Activated T-helper 1 cell treated with anti-CD3 and anti-CD28 coated beads, Interleukin-2, amount 50 U/mL, for 16 hours (primary cell): ENCODE results near the gene SPOUT1.
"Not testable (repeated sequence)": the region's sequence is repeated elsewhere in the genome, so short reads cannot be mapped to it uniquely, and the experiment has no call there.

Source experiments
- DNase-seq, 2 donors: peaks; one replicate each; pipeline ENCODE4 v3.0.0-alpha.2; 2020; ENCODE audit warnings: low read depth in 1 of 2, low spot score in 1 of 2

Gene SPOUT1

DNA sequence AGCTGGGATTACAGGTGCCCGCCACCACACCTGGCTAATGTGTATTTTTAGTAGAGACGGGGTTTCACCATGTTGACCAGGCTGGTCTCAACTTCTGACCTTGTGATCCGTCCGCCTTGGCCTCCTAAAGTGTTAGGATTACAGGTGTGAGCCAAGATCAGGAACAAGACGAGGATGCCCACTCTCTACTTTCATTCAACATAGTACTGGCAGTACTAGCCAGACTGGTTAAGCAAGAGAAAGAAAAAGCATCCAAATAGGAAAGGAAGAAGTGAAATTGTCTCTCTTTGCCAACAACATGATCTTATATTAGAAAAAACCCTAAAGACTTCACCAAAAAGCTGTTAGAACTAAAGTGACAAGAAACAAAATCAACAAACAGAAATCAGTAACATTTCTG, 18.7 kb downstream of the SPOUT1 start:
- no peak for DNase-seq

DNA sequence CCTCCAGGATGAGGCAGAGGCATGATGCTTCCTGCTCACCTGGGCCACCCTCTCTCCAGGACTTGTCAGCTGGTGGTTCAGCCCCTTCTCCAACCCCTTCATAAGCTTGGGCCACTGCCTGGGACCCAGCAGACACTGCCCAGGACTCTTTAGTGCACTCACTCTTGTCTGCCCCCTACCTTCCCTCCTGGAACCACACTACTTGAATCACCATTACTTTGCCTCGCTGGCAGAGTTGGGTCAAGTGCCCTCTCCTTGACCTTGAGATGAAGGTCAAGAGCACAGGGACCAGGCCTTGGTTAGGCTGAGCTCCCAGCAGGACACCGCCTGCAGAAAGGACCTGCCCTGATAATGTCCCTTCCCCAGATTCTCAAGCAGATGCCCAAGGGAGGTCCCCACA, 19.8 kb downstream of the SPOUT1 start:
- no peak for DNase-seq

DNA sequence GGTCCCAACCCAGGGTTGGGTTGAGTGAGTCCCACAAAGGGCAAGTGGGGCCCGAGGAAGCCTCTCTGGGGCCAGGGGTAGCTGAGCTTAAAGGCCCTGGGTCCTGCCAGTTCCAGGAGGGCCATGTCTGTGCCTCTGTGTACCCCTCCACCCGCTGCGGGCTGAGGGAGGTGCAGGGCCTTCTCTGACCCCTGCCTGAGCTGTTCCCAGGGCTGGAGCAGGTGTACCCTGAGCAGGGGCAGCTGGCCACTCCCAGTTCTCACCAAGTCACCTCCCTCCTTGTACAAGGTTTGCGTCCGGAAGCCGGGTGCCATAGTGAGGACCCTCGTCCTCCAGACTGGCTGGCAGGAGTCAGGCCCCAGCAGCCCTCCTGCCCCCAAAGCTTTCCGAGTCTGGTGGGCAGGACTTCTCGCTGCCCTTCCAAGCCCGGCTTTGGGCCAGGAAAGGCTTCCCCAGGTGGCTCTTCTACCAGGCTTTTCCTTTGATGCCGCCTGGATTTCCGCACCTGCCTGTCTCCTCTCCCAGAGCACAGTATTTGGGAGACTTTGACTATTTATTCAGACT, 20.5 kb downstream of the SPOUT1 start:
- no peak for DNase-seq

DNA sequence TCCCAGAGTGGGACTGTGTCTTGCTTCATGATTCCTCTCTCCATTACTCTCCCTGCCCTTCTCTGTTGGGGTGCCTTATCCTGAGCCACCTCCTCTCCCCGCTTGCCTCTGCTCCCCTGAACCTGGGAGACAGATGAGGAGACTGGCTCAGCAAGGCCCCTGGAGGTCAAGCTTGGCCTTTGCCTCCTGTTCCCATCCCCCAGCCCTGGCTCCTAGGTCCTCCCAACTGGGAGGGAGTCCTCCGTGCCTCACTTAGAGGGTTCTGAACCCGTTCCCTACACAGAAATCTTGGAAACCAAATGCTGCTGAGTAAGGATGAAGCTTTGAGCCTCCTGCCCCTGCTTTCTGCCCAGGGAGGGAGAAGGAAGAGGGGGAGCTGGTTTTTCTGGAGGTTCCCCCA, 21.1 kb downstream of the SPOUT1 start:
- no peak for DNase-seq

DNA sequence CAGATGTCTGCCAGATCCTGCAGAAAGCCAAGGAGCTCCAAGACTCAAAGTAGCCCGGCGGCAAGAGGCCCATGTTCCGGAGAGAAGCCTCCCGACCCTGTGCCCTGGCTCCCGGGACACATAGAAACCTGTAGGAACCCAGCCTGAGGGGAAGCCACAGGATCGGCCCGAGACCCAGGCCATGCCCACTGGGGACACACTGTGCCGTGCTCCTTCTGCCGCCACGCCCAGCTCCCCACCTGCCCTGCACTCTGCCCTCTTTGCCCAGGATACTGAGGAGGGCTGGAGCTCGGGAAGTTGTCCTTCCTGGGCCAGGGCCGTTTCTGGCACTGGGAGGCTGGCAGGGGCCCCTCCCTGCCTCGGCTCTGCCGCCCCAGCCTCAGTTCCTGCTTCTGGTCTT, 21.8 kb downstream of the SPOUT1 start:
- DNase-seq = no peak

DNA sequence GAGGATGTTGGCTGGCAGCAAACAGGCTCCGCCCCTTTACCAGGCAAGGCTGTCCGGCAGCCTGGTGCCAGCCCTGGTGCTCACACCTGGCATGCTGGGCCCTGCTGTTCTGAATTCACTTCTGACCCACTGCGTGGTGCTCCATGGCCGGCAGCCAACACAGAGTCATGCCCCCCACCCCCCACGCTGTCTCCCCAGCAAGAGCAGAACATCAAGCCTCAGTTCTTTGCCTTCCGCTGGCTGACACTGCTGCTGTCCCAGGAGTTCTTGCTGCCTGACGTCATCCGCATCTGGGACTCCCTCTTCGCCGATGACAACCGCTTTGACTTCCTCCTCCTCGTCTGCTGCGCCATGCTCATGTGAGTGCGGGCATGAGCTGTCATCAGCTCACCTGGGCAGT, 23.9 kb downstream of the SPOUT1 start:
- no peak for DNase-seq

DNA sequence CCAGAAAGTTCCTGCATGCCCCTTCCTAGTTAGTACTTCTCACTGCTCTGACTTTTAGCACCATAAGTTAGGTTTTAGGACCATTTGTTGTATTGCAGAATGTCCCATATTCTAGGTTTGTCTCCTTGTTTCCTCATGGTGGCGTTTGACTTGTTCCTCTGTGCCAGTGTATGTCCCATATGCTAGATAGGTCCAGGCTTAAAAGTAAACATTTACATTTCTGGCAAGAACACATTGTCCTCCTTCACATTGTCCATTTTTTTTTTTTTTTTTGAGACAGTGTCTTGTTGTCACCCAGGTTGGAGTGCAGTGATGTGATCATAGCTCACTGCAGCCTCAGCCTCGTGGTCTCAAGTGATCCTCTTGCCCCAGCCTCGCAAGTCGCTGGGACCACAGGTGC, 27.1 kb downstream of the SPOUT1 start:
- no peak for DNase-seq

DNA sequence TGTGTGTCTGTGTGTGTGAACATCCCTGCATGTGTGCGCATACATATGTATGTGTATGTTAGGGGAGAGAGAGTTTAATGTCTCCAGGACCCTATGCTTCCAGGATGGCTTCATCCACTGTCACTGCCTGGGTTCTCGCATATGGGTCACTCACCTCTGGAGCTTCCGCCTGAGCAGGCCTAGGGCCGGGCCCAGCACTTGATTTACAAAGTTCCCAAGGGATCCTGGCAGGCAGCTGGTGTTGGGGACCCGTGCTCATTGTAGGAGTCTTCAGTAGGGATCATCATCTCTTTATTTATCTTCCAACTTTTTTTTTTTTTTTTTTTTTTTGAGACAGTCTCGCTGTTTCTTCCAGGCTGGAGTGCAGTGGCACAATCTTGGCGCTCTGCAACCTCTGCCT, 29.5 kb downstream of the SPOUT1 start:
- DNase-seq = no peak

DNA sequence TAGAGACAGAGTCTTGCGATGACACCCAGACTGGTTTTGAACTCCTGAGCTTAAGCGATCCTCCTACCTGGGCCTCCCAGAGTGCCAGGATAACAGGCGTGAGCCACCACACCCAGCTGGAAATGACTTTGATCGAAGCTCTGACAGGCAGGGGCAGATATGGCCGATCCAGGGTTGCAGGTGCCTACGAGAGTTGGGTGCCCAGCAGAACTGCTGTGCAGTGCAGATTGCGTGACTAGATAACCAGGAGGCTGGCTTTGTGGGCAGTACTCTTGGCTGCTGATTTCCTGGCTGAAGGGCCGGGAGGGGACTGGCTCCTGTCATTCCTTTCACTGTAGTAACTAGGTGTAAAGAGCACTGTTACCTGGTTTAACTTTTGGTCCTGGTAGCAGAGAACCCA, 30.7 kb downstream of the SPOUT1 start:
- no peak for DNase-seq

DNA sequence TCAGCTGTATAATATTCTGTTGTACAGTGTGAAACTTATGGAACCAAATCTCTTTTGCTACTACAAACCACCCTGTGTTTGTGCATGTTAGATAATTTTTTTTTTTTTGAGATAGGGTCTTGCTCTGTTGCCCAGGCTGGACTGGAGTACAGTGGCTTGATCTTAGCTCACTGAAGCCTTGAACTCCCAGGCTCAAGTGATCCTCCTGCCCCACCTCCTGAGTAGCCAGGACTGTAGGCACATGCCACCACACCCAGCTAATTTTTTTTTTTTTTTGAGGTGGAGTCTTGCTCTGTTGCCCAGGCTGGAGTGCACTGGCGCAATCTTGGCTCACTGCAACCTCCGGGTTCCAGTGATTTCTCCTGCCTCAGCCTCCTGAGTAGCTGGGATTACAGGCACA, 34.6 kb downstream of the SPOUT1 start:
- DNase-seq = not testable (repeated sequence)

DNA sequence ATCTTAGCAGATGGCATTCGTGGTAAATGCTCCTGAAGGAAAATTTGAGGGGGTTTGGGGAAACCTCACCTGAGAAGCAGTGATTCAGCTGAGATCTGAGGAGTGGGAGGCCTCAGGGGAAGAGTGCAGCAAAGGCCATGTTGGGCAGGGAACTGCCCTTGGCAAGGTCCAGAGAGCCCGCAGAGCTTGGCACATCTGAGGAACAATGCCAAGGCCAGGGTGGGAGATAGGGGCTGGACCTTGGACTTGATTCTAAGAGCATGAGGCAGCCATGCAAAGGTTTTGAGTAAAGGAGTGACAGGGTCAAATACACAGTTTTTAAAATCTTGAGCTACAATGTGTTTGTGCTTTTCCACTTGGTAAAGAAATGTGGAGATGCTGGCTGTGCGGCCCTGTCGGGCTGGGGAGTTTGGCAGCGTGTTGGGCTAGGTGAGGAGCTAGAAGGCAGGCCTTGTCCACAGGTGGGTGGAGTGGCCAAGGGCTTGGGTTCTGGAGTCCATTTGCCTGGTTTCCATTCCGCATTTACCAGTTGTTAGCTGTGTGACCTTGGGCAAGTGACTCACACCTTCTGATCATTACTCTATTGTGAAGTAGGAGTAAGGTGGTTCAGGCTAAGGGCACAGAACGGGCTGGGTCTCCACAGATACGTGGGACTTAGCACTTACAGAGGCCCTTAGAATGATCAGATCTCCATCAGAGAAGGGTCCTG, 36.5 kb downstream of the SPOUT1 start:
- DNase-seq = no peak

DNA sequence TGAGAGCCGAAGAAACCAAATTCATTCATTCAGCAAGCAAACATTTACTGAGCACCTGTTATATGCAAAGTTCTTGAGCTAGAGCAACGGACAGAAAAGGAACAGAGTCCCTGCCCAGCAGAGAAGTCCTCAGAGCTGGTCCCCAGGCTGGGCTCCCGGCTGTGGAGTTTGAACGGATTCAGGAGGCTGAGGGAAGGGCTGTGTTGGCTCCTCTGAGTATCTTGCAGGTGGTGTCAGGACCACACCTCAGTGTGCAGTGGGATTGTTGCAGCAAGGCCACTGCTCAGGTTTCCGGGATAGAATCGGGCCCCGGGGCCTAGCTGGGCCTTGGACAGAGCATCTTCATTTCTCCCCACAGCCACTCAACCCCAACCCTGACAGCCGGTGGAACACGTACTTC, 37.5 kb downstream of the SPOUT1 start:
- no peak for DNase-seq

DNA sequence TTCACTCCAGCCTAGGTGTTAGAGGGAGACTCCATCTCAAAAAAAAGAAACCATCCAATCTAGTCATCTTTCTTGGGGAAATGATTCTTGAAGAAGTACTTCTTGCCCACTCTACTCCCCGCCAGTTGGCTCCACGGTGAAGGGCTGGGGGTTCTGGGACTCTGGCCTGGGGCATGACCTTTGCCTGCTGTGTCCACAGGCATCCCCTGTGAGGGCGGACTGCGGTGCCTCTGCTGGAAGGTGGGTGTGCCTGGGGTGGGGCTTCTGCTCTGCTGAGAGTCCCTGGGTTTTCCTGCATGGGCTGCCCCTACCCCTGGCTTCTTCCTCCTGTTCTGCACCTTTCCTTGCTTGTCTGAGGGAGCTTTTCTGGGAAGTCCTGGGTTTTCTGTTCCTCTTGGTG, 39.1 kb downstream of the SPOUT1 start:
- DNase-seq = no peak

DNA sequence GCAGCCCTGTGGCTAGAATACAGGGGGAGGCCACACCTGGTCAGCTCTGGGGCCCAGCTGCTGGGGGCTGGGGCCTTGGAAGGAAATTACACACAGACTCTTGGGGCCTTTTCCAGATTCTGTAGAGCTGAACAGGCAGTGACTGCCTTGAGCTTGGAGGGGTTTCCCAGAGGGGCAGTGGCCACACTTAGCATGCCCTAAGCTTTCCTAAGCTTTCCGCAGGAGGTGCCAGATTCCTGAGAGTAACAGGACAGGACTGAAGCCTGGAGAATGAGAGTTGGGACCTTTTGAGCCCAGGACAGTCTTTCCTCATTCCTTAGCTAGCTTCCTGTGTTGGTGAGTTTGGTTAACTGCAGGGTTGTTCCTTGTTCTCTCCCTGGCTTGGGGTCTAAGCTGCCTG, 41.1 kb downstream of the SPOUT1 start:
- DNase-seq = no peak

DNA sequence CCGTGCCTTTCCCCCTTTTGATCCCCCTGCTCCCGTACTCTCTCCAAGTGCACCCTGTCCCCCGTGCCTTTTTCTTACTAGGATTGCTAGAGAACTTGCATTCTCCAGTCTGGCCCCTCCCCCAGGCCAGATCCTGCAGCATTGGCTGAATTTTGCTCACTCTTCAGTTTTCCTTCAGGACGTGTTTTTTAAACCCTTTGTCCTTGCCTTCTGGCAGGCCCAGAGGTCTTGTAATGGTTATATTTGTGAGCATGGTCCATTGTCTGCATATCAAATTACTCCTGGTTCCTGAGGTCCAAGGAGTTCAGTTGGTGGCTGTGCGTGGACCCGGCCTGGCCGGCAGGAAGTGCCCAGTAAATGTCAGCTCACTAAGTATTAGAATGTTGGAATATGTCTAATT, 41.9 kb downstream of the SPOUT1 start:
- no peak for DNase-seq

DNA sequence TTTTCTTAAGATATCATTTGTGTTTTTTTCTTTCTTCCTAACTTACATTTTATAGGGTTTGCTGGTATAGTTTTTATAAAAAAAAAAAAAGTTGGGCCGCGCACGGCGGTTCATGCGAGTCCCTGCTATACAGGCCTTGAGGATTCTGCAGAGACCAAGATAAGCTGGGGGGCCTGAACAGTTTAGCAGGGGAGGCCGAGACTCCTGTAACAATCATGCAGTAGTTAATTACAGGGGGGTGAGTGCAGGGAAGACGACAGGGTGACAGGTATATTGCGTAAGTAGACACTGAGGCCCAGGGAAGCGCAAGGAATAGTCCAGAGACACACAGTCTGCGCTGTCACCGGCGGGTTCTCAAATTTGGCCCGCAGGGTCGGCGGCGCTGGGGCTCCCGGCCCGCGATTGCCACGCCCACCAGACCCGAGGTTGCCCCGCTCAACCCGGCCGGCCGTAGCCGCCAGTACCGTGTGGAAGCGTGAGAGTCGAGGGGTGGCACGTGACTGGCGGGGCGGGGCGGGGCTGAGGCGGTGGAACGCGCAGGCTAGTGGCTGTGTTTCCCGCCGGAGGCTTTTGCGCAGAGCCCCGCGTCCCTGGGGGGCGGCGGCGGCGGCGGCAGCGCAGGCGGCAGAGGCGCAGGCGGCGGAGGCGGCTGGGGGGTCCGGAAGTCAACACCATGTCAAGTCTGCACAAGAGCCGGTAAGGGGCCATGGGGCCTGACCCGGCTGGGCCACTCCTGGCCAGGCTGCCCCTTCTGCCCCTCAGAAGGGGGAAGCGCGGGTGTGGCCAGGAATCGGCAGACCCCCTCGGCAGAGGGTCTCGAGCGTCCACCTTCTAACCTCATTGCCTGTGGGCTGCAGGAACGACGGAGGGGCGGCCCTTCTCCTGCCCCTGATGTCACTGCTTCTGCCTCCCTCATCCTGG, 42.7 kb downstream of the SPOUT1 start, which contains the start of gene TBC1D13:
TSS of gene TBC1D13 (plus strand) at position 573 of the 921 bp plus-strand sequence. CDS start at position 674, 101 bp downstream.
- DNase-seq = peak; percentile 82 to 85

DNA sequence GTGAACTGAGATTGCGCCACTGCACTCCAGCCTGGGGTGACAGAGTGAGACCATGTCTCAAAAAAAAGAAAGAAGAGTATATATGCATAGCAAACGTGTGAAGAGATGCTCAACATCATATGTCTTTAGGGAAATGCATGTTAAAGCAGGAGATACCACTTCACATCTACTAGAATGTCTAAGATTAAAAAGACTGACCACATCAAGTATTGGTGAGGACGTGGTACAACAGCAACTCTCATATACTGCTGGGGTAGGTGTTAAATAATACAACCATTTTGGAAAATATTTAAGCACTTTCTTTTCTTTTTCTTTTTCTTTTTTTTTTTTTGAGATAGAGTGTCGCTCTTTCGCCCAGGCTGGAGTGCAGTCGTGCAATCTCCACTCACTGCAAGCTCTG, 44.2 kb downstream of the SPOUT1 start:
- DNase-seq = no peak

DNA sequence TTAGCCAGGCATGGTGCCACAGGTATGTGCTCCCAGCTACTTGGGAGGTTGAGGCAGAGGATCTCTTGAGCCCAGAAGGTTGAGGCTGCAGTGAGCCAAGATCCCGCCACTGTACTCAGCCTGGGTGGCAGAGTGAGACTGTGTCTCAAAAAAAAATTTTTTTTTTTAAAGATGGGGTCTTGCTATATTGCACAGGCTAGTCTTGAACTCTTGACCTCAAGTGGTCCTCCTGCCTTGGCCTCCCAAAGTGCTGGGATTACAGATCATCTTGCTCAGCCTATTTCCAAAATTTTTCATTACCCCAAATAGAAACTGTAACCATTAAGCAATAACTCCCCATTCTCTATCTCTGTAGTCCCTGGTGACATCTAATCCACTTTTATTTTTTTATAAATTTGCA, 46.9 kb downstream of the SPOUT1 start:
- no peak for DNase-seq

DNA sequence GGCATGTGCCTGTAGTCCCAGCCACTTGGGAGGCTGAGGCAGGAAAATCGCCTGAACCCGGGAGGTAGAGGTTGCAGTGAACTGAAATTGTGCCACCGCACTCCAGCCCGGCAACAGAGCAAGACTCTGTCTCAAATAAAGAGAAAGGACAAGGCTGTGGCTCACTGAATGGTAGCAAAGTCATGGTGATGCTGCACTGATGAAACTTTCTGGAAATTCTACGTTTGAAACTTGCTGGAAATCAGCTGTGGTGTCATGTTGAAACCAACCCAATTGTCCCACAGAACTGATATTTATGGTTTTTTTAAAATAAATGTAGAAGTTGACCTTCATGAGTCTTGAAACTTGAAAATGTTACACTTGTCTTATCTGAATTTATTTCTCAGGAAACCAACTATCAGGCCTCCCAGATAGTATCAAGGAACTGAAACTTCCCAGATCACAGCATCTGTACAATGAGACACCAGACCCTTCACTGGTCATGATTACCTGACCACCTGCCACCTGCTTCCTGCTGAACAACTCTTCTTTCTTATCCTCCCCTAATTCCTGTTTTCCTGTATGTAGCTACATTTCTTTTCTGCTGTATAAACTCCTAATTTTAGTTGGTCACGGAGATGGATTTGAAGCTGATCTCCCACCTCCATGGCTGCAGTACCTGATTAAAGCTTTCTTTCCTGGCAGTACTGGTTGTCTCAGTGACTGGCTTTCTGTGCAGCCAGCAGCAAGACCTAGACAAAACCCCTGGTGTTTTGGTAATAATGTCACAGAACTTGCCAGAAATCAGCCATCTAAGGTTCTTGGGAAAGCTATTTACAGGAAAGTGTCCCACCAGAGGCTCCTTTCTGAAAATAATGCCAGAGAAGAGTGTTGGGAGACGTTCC, 48.2 kb downstream of the SPOUT1 start:
- no peak for DNase-seq

DNA sequence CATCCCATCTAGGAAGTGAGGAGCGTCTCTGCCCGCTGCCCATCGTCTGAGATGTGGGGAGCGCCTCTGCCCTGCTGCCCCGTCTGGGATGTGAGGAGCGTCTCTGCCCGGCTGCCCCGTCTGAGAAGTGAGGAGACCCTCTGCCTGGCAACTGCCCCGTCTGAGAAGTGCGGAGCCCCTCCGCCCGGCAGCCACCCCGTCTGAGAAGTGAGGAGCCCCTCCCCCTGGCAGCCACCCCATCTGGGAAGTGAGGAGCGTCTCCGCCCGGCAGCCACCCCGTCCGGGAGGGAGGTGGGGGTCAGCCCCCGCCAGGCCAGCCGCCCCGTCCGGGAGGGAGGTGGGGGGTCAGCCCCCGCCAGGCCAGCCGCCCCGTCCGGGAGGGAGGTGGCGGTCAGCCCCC, 49.5 kb downstream of the SPOUT1 start:
- not testable (repeated sequence) for DNase-seq

DNA sequence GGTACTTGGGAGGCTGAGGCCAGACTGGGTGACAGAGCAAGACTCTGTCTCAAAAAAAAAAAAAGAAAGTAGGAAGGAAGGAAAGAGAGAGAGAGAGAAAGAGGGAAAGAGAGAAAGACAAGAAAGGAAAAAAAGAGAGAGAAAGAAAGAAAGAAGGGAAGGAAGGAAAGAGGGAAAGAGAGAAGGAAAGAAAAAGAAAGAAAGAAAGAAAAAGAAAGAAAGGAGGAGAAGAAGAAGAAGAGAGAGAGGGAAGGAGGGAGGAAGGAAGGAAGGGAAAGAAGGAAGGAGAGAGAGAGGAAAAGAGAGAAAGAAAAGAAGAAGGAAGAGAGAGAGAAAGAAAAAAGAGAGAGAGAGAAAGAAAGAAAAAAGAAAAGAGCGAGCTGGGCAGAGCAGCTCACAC, 54.8 kb downstream of the SPOUT1 start:
- DNase-seq = no peak
